ENCODE data around the gene TEX13B.

The TEX13B gene

GRCh38 chrX:107935200-107935599 lies 47.0 kb downstream of the TEX13B start:
- no peak for TF ChIP-seq CTCF (IDR thresholded peaks at IDR 0.05; ENCODE audit: insufficient read depth, low read length)
- no peak for TF ChIP-seq SPI1 (IDR thresholded peaks at IDR 0.05; ENCODE audit: borderline replicate concordance, low read depth)
- no peak for TF ChIP-seq GABPA (IDR thresholded peaks at IDR 0.05; ENCODE audit: low read depth)
- no peak for TF ChIP-seq REST (IDR thresholded peaks at IDR 0.05; ENCODE audit: insufficient replicate concordance, low read depth)
- no peak for TF ChIP-seq POLR2AphosphoS5 (IDR thresholded peaks at IDR 0.05; ENCODE audit: low read depth)
- no peak for DNase-seq (ENCODE audit: low read depth in 1 of 2, low spot score in 1 of 2)
- H3K27ac ChIP-seq (replicated peaks): no peak overlapping the region
- H3K27me3 ChIP-seq (ENCODE audit: insufficient read depth, poor library complexity, severe bottlenecking): no peaks in the 10 kb centered on the region
- no peak overlapping the region for H3K4me3 ChIP-seq (replicated peaks; ENCODE audit: insufficient read depth, low read length)

GRCh38 chrX:107934262-107934661 lies 47.9 kb downstream of the TEX13B start:
- DNase-seq (ENCODE audit: low read depth in 1 of 2, low spot score in 1 of 2): no peak

More at GRCh38 chrX:107934262-107934661, 47.9 kb downstream of the TEX13B start:
- Histone ChIP-seq H3K27ac (replicated peaks) (no peak overlapping the region), H3K27me3 (ENCODE audit: insufficient read depth, poor library complexity, severe bottlenecking) (peaks cover 2% of the 10 kb centered on the region), H3K4me3 (replicated peaks; ENCODE audit: insufficient read depth, low read length) (no peak overlapping the region)
- TF ChIP-seq GABPA (IDR thresholded peaks at IDR 0.05; ENCODE audit: low read depth) (no peak), REST (IDR thresholded peaks at IDR 0.05; ENCODE audit: insufficient replicate concordance, low read depth) (peak; percentile 69)
